ENCODE data around the gene POU4F3. TPM values are rescaled to one million over a fixed set of nuclear protein-coding genes. Genes with fewer than 3 reads are reported as not detected.

Gene POU4F3
- total and polyA plus RNA-seq, 9 donors: 0.08 to 0.23 TPM; not detected in 7

DNA sequence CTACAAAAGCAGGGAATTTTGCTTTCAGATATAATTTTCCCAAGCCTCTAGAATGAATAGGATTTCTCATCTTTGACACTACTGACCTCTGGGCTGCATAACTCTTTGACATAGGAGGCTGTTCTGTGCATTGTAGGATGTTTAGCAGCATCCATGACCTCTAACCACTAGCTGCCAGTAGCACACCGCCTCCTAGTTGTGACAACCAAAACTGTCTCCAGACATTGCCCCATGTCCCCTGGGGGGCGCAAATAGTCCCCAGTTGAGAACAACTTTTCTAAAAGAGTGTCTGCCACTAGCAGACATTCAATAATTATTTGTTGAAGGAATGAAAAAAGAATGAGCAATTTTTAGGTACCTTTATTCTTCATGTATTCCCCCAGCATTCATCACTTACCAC lies 51.8 kb downstream of the POU4F3 start:
- H3K4me3 ChIP-seq: no peak overlapping the region
- no peaks in the 10 kb centered on the region for H3K9me3 ChIP-seq
- no peaks in the 10 kb centered on the region for H3K27me3 ChIP-seq
- no peak overlapping the region for H3K27ac ChIP-seq
- intact Hi-C loops (cut with DNase I): no loop called here
- H3K4me1 ChIP-seq (ENCODE audit: insufficient read depth): no peaks in the 10 kb centered on the region
- no peak for DNase-seq
- WGBS, 3 donors: 8 to 37% (median 17%) methylated on average over 2 of the region's 2 CpGs
- TF ChIP-seq POLR2A (IDR thresholded peaks at IDR 0.05) (no peak), EP300 (IDR thresholded peaks at IDR 0.05) (no peak)
- TF ChIP-seq, protein P1, sequence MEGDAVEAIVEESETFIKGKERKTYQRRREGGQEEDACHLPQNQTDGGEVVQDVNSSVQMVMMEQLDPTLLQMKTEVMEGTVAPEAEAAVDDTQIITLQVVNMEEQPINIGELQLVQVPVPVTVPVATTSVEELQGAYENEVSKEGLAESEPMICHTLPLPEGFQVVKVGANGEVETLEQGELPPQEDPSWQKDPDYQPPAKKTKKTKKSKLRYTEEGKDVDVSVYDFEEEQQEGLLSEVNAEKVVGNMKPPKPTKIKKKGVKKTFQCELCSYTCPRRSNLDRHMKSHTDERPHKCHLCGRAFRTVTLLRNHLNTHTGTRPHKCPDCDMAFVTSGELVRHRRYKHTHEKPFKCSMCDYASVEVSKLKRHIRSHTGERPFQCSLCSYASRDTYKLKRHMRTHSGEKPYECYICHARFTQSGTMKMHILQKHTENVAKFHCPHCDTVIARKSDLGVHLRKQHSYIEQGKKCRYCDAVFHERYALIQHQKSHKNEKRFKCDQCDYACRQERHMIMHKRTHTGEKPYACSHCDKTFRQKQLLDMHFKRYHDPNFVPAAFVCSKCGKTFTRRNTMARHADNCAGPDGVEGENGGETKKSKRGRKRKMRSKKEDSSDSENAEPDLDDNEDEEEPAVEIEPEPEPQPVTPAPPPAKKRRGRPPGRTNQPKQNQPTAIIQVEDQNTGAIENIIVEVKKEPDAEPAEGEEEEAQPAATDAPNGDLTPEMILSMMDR (IDR thresholded peaks at IDR 0.05): no peak
- H3K36me3 ChIP-seq: no peaks in the 10 kb centered on the region

Other genes starting within 250 kb of the POU4F3 start
- gene PLAC8L1, start 233.3 kb upstream of the POU4F3 start, total RNA-seq: under 1 TPM in 3 of 7 donors, not detected in 4; 0.70 to 0.78 (median 0.78) TPM
- gene PLAC8L1, start 233.3 kb upstream of the POU4F3 start, polyA plus RNA-seq: not detected
- 100 to 1,000 TPM in 3 of 7 donors, 10 to 100 TPM in 4; 54.6 to 147 (median 90.8) TPM for gene LARS1, start 156.2 kb upstream of the POU4F3 start, total RNA-seq
- gene LARS1, start 156.2 kb upstream of the POU4F3 start, polyA plus RNA-seq: 10 to 100 TPM; 33.6 to 81.2 TPM
- gene RBM27, start 135.2 kb upstream of the POU4F3 start, total RNA-seq: 10 to 100 TPM; 16.1 to 28.8 (median 23.8) TPM
- gene RBM27, start 135.2 kb upstream of the POU4F3 start, polyA plus RNA-seq: 10 to 100 TPM; 10.9 to 13.6 TPM
- 10 to 100 TPM; 40.5 to 70.1 (median 48.5) TPM for gene TCERG1, start 108.5 kb downstream of the POU4F3 start, total RNA-seq
- gene TCERG1, start 108.5 kb downstream of the POU4F3 start, polyA plus RNA-seq: 10 to 100 TPM; 23.6 to 39.5 TPM
- not detected for gene GPR151, start 177.4 kb downstream of the POU4F3 start, total RNA-seq
- gene GPR151, start 177.4 kb downstream of the POU4F3 start, polyA plus RNA-seq: not detected